K562 (cell line): ENCODE measurements around the gene ZKSCAN1. TPM values are rescaled to one million over a fixed set of nuclear protein-coding genes. Genes with fewer than 3 reads are reported as not detected.

ENCODE experiments used
- CEBPG ChIP-seq, 3 experiments: fragments of 200-800 bp in 1 of 3; sonication (Bioruptor generic) in 1 of 3; sonication (generic) in 1 of 3; formaldehyde crosslinking in 1 of 3; IDR thresholded peaks in 2 of 3; conservative IDR thresholded peaks in 1 of 3; 2 replicates each; pipeline versions ENCODE4 v1.6.1 to v1.8.0; 2016 to 2022; ENCODE audit warnings: missing compliant biosample characterization in 2 of 3, missing genetic modification characterization in 2 of 3, mild to moderate bottlenecking in 1 of 3, missing genetic modification reagents in 1 of 3
- CHD1 ChIP-seq: fragments of 200-600 bp; sonication (generic); IDR thresholded peaks from one replicate; pipeline ENCODE4 v1.6.1; 2012; ENCODE audit warnings: mild to moderate bottlenecking, moderate library complexity, low read length, inconsistent platforms
- CREB1 ChIP-seq, 2 experiments: sonication (generic) in 1 of 2; formaldehyde crosslinking in 1 of 2; IDR thresholded peaks; 2 replicates each; pipeline versions ENCODE4 v1.6.1 to v1.8.0; 2012 to 2022; ENCODE audit warnings: inconsistent platforms in 1 of 2, mild to moderate bottlenecking in 1 of 2, missing genetic modification reagents in 1 of 2, moderate library complexity in 1 of 2
- E2F3 ChIP-seq: fragments of 250-450 bp; sonication (Bioruptor Pico); IDR thresholded peaks from 2 replicates; pipeline ENCODE4 v1.4.0; 2020; ENCODE audit warnings: mild to moderate bottlenecking
- EP400 ChIP-seq: fragments of 450-650 bp; IDR thresholded peaks from 2 replicates; pipeline ENCODE4 v1.6.1; 2017; ENCODE audit warnings: antibody characterized with exemption, mild to moderate bottlenecking, moderate library complexity
- ERF ChIP-seq: fragments of 450-650 bp; formaldehyde crosslinking; IDR thresholded peaks from 2 replicates; pipeline ENCODE4 v1.4.0; 2020; ENCODE audit warnings: mild to moderate bottlenecking, mixed read lengths
- FOXO4 ChIP-seq: fragments of 450-650 bp; formaldehyde crosslinking; IDR thresholded peaks from 2 replicates; pipeline ENCODE4 v1.4.0; 2020; ENCODE audit warnings: mild to moderate bottlenecking, moderate library complexity
- KHSRP ChIP-seq: fragments of 450-650 bp; IDR thresholded peaks from 2 replicates; pipeline ENCODE4 v1.6.1; 2017
- MEIS2 ChIP-seq: fragments of 450-650 bp; IDR thresholded peaks from 2 replicates; pipeline ENCODE4 v1.6.1; 2014; ENCODE audit warnings: mild to moderate bottlenecking; ENCODE audit not compliant: partially characterized antibody
- POLR2B ChIP-seq: fragments of 450-650 bp; IDR thresholded peaks from 2 replicates; pipeline ENCODE4 v1.6.1; 2018; ENCODE audit warnings: low read depth; ENCODE audit not compliant: partially characterized antibody
- SAFB2 ChIP-seq: fragments of 200-400 bp; formaldehyde crosslinking; IDR thresholded peaks from 2 replicates; pipeline ENCODE4 v1.6.1; 2018; ENCODE audit warnings: borderline replicate concordance, low read length, low read depth, moderate library complexity; ENCODE audit not compliant: severe bottlenecking
- SOX6 ChIP-seq: fragments of 450-650 bp; IDR thresholded peaks from 2 replicates; pipeline ENCODE4 v1.6.1; 2014; ENCODE audit warnings: mild to moderate bottlenecking
- ZBTB17 ChIP-seq: fragments of 450-650 bp; formaldehyde crosslinking; IDR thresholded peaks from 2 replicates; pipeline ENCODE4 v1.4.0; 2020; ENCODE audit warnings: mild to moderate bottlenecking
- ZFP36 ChIP-seq: fragments of 150-350 bp; IDR thresholded peaks from 2 replicates; pipeline ENCODE4 v1.6.1; 2018; ENCODE audit warnings: low read length, low read depth; ENCODE audit not compliant: partially characterized antibody
- ZFX ChIP-seq: sonication (generic); formaldehyde crosslinking; IDR thresholded peaks from 2 replicates; pipeline ENCODE4 v1.8.0; 2022; ENCODE audit warnings: mild to moderate bottlenecking, missing genetic modification reagents, moderate library complexity
- ZNF175 ChIP-seq: fragments of 200-800 bp; sonication (Bioruptor generic); IDR thresholded peaks from 2 replicates; pipeline ENCODE4 v1.6.1; 2016; ENCODE audit warnings: low read depth, mild to moderate bottlenecking, missing genetic modification characterization, missing compliant biosample characterization
- ZNF282 ChIP-seq: sonication (generic); formaldehyde crosslinking; IDR thresholded peaks from 2 replicates; pipeline ENCODE4 v1.8.1; 2023; ENCODE audit warnings: missing genetic modification reagents
- ZNF444 ChIP-seq: fragments of 250-450 bp; sonication (Bioruptor Pico); IDR thresholded peaks from 2 replicates; pipeline ENCODE4 v1.4.0; 2020; ENCODE audit warnings: mild to moderate bottlenecking, moderate library complexity
- ZNF79 ChIP-seq: fragments of 250-450 bp; sonication (Bioruptor Pico); IDR thresholded peaks from 2 replicates; pipeline ENCODE4 v1.4.0; 2020; ENCODE audit warnings: low read depth, mild to moderate bottlenecking, moderate library complexity
- polyA plus RNA-seq, 8 experiments: library from polyadenylated mRNA; depleted of rRNA in 4 of 8; stranded (reverse) in 5 of 8; unstranded in 3 of 8; fragments of >200 nt; fragmentation: Nextera tagmentation in 2 of 8; fragmentation: Illumina TruSeq in 1 of 8; extraction: Ambion mirVana in 2 of 8; extraction: Trizol in 1 of 8; gene quantifications; 2 replicates each; pipeline versions ENCODE4 v1.2.1 to v1.2.3, GENCODE V29; 2011 to 2014; ENCODE audit warnings: inconsistent platforms in 1 of 8, missing spikeins in 1 of 8
- total RNA-seq, 7 experiments: library from RNA; depleted of rRNA in 6 of 7; stranded (reverse); fragments of >200 nt in 6 of 7; fragmentation: Illumina TruSeq in 2 of 7; extraction: Trizol in 2 of 7; gene quantifications; 2 replicates each; pipeline versions ENCODE4 v1.2.1 to v1.2.3, GENCODE V29; 2011 to 2021; ENCODE audit warnings: low replicate concordance in 1 of 7
- TF ChIP-seq, protein P1 (sequence below): fragments of 450-650 bp; IDR thresholded peaks from 2 replicates; pipeline ENCODE4 v1.6.1; 2016
- TF ChIP-seq, protein P2 (sequence below): fragments of 450-650 bp; formaldehyde crosslinking; IDR thresholded peaks from 2 replicates; pipeline ENCODE4 v1.4.0; 2022; ENCODE audit warnings: mild to moderate bottlenecking, moderate library complexity
- TF ChIP-seq, protein P3 (sequence below): sonication (generic); formaldehyde crosslinking; IDR thresholded peaks from 2 replicates; pipeline ENCODE4 v1.8.0; 2022; ENCODE audit warnings: missing genetic modification reagents, mild to moderate bottlenecking, borderline replicate concordance

Gene ZKSCAN1
- total and polyA plus RNA-seq, 9 of the 15 experiments (the other 6 are each of a cell fraction or from before 2014, with no cell fraction given), result 5.3 to 43.0 (median 23.2) TPM

DNA sequence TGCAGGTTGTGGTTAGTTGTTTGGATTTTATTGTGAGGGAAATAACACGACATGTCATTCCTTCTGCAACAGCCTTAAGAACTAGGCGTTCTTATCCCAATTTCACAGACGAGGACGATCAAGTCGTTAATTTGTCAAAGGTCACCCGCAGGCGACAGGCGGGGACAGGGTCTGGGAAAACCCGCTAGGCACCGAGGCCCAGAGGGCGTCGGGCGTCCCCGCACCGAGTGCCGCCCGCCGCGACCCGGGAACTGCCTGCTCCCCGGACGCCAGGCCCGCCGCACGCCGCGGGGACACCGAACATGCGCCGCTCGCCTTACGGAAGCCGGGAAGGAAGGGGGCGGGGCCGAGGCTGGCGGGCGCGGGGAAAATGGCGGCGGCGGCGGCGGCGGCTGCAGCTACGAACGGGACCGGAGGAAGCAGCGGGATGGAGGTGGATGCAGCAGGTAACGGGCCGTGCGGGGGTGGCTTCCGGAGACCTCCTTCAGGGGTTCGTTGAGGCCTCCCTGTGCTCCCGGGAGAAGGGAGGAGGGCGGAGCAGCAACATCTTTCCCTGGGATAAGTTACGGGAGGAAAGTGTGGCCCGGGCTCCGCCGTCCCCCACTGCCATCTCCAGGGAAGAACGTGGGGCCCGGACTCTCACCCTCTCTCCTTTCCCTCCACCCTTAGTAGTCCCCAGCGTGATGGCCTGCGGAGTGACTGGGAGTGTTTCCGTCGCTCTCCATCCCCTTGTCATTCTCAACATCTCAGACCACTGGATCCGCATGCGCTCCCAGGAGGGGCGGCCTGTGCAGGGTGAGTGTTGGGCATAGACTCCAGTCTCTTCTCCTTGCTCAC is 73.4 kb downstream of the ZKSCAN1 start, which contains the start of gene COPS6 (continued):
- peak; percentile 85 for TF ChIP-seq E2F3 (CRISPR knock-in tag)
- peak; percentile 98 for TF ChIP-seq ZFX
- TF ChIP-seq, protein P1, sequence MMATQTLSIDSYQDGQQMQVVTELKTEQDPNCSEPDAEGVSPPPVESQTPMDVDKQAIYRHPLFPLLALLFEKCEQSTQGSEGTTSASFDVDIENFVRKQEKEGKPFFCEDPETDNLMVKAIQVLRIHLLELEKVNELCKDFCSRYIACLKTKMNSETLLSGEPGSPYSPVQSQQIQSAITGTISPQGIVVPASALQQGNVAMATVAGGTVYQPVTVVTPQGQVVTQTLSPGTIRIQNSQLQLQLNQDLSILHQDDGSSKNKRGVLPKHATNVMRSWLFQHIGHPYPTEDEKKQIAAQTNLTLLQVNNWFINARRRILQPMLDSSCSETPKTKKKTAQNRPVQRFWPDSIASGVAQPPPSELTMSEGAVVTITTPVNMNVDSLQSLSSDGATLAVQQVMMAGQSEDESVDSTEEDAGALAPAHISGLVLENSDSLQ, result 0 out of 2 replicates have a peak, but pooled peaks have one; percentile 20
- TF ChIP-seq FOXO4 (CRISPR knock-in tag), result no peak
- TF ChIP-seq CHD1, result peak; percentile 39
- TF ChIP-seq, protein P2, sequence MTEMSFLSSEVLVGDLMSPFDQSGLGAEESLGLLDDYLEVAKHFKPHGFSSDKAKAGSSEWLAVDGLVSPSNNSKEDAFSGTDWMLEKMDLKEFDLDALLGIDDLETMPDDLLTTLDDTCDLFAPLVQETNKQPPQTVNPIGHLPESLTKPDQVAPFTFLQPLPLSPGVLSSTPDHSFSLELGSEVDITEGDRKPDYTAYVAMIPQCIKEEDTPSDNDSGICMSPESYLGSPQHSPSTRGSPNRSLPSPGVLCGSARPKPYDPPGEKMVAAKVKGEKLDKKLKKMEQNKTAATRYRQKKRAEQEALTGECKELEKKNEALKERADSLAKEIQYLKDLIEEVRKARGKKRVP, result 0 out of 2 replicates have a peak, but pooled peaks have one; percentile 27
- TF ChIP-seq SOX6, result 0 out of 2 replicates have a peak, but pooled peaks have one; percentile 42
- no peak for TF ChIP-seq KHSRP
- no peak for TF ChIP-seq SAFB2
- TF ChIP-seq, protein P3, sequence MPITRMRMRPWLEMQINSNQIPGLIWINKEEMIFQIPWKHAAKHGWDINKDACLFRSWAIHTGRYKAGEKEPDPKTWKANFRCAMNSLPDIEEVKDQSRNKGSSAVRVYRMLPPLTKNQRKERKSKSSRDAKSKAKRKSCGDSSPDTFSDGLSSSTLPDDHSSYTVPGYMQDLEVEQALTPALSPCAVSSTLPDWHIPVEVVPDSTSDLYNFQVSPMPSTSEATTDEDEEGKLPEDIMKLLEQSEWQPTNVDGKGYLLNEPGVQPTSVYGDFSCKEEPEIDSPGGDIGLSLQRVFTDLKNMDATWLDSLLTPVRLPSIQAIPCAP (CRISPR knock-in tag), result peak; percentile 95; the same call in 1 of the 2 replicates
- TF ChIP-seq POLR2B, result peak; percentile 79
- TF ChIP-seq CREB1 (IDR thresholded peaks at IDR 0.05), result peak; percentile 66; the same call in 1 of the 2 replicates
- peak; percentile 89 for TF ChIP-seq CREB1 (CRISPR knock-in tag; IDR thresholded peaks at IDR 0.05)
- peak; percentile 75; the same call in 1 of the 2 replicates for TF ChIP-seq ERF
- TF ChIP-seq ZNF282 (CRISPR knock-in tag), result peak; percentile 97; the same call in 1 of the 2 replicates
- peak; percentile 60; the same call in 1 of the 2 replicates for TF ChIP-seq ZNF175 (CRISPR knock-in tag)
- TF ChIP-seq ZBTB17, result peak; percentile 82
- TF ChIP-seq ZFP36, result no peak
- peak; percentile 66 for TF ChIP-seq CEBPG (CRISPR knock-in tag; IDR thresholded peaks at IDR 0.05)
- TF ChIP-seq CEBPG (tag; conservative IDR thresholded peaks at IDR 0.05 in 1 of 2, IDR thresholded peaks at IDR 0.05 in 1 of 2), result 0 out of 4 replicates have a peak, but pooled peaks of 1 of the 2 experiments have one; percentile 11
- peak; percentile 88 for TF ChIP-seq EP400
- no peak for TF ChIP-seq ZNF444 (CRISPR knock-in tag)
- no peak for TF ChIP-seq ZNF79 (CRISPR knock-in tag)
- peak; percentile 47 for TF ChIP-seq MEIS2
